HEK293 (cell line): Measurements from ENCODE around the gene TRAPPC11.

ENCODE experiments used
- CTCF ChIP-seq: fragments of 450-650 bp; formaldehyde crosslinking; IDR thresholded peaks from 2 replicates; pipeline ENCODE4 v1.5.1; 2016; ENCODE audit warnings: missing biosample characterization, missing genetic modification characterization
- ELK4 ChIP-seq: IDR thresholded peaks from 2 replicates; pipeline ENCODE4 v1.6.1; 2011; ENCODE audit warnings: mild to moderate bottlenecking, low read depth, low read length, borderline replicate concordance
- SP3 ChIP-seq: fragments of 450-650 bp; formaldehyde crosslinking; IDR thresholded peaks from 2 replicates; pipeline ENCODE4 v1.5.1; 2016; ENCODE audit warnings: missing biosample characterization, missing genetic modification characterization
- ZNF24 ChIP-seq: fragments of 450-650 bp; formaldehyde crosslinking; IDR thresholded peaks from 2 replicates; pipeline ENCODE4 v1.5.1; 2016; ENCODE audit warnings: missing biosample characterization, missing genetic modification characterization
- ZNF600 ChIP-seq: fragments of 450-650 bp; formaldehyde crosslinking; IDR thresholded peaks from 2 replicates; pipeline ENCODE4 v1.5.1; 2016; ENCODE audit warnings: missing biosample characterization, missing genetic modification characterization

- TF ChIP-seq ZNF600 (tag by site-specific recombination) (no peak), CTCF (tag by site-specific recombination) (no peak), ELK4 (no peak), SP3 (tag by site-specific recombination) (no peak), ZNF24 (tag by site-specific recombination) (no peak)
Observed at GRCh38 chr4:183618681-183619080, 40.4 kb upstream of the TRAPPC11 start.
